ENCODE results near the gene SLC35E1.

Gene SLC35E1

DNA sequence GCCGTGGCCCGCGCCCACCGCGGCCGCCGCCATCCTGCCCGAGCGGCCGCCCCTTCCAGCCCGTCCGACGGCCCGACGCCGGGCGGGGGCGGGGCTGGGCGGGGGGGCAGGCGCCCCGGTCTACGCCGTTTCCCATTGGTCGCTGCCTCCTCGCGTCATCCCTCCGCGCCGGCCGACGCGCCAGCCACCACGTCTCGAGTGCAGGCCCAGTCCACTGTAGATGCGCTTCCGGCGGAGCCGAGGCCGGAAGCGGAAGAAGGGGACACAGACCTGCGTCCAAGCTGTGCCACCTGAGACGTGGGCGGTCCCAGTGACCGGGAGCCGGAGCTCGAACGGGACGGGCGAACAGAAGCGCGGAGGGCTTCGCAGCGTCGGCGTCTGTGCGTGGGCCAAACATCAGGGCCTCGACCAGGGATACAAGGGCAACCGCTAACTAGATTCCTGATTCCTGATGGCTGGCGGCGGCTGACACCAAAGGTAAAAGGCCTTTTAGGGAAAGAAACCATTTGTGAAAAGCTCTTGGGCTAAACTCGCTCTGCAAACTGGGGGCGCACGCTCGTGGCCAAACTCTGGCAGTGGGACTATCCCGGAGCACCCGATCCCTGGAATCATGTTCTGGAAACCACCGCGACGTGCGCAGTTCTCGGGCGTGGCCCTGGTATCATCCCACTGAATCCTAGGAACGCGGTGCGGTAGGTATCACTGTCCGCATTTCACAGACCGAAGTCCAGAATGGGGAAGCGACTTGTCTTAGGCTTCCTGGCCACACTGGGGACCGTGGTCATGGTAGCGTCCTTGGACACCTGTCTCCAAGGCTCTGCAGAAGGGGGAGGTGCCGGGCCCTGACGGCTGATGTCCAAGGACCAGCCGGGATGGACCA lies at the start of gene SLC35E1:
Gene SLC35E1, minus strand, starts transcription at position 84 of the 880 bp plus-strand sequence. Its CDS starts 51 bp downstream, at position 33.
- in situ Hi-C loops (cut with HindIII; ENCODE audit: low sequenced_read_pairs): no loop called here

DNA sequence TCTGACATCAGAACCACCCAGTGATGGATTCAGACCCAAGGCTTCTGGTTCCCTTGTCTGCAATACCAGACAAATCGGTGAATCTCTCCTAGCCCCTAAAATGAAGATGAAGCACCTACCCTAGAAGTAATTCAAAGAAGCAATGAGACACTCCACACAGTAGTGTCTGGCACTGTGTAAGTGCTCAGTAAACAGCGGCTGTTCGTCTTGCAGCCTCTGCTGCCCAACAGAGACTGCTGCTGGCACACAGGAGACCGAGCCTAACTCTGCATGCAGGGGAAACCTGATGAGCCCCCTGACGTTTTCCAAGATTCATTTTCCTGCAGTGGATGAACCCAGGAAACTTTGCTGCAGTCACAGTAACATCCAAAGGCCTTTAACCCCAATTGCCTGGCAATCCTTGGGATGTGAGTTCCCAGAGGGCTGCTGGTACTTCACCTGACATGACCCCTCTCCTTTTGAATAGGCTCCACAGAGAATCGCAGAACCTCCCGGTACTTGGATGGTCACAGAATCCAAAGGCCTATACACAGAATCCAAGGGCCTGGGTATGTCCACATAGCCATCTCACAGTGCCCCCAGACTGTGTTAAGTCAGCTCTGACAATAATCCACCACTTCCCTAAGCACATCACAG lies 49.1 kb upstream of the SLC35E1 start:
- in situ Hi-C loops (cut with HindIII; ENCODE audit: low sequenced_read_pairs): no loop called here

DNA sequence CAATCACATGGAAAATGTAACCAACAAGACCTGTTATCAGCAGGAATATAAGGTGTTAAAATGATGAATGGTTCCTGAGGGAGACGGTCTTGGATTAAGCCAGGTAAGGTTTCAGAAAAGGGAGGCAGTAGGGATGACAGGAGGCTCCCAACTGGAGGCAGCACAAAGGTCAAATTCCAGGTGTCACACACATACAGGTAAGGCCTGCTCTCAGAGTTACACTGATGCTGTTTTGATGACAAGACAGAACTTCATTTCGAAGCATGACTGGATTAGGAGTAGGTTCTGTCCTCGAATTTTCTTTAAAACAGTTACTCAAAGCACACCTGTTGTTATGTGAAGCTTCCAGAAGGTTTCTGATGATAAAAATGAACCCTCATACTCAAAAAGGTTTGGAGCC lies 48.4 kb upstream of the SLC35E1 start:
- in situ Hi-C loops (cut with HindIII; ENCODE audit: low sequenced_read_pairs): no loop called here

DNA sequence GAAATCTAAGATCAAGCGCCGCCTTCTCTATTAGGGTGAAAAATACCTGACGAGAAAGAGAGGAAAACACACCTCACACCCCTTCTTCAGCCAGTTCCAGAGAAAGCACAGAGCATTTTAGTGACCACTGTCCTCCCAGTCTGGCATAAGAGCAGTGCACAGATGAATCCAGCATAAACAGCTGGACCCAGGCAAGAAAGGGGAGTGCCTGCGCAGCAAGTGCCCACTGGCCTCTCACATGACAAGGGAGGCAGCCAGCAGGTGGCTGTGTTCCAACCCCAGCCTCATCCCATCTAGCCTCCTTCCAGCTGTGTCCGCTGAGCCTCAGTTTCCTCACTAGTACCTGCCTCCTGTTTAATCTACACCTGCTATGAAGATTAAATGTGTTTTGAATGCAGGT lies 47.8 kb upstream of the SLC35E1 start:
- in situ Hi-C loops (cut with HindIII; ENCODE audit: low sequenced_read_pairs): no loop called here

DNA sequence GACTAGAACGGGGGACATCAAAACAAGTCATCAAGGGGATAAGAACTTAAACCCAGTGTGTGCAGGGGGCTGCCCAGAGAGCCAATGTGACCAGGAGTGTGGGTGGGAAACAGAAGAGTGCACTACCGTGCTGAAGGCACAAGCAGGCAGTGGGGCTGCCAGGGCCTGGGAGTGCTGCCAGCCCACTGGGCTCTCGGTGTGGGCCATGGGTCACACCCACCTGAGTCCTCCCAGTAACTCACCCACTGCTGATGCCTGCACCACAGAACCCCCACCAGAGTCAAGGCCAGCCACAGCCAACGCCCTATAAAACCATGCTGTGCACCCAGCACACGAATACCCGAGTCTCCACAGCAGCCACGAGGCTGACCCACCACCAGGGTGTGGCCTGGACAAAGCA lies 47.2 kb upstream of the SLC35E1 start:
- in situ Hi-C loops (cut with HindIII; ENCODE audit: low sequenced_read_pairs): no loop called here

DNA sequence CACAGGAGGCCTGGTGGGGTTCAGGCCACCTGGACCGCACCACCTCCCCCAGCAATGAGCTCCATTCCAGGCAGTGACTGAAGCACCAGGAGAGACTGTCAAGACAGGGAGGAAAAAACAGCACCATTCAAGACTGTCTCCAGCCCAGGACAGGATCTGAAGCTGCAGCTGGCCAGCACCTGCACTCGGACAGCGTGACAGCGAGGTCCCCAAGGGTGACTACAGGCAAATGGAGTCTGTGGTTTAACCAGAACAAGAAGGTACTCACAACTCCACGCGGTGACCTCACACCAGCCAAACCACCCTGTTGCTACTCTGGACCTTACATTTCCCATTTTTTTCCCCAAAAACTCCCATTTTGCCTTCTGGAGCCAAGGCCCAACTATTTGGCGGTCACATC lies 46.0 kb upstream of the SLC35E1 start:
- in situ Hi-C loops (cut with HindIII; ENCODE audit: low sequenced_read_pairs): no loop called here

DNA sequence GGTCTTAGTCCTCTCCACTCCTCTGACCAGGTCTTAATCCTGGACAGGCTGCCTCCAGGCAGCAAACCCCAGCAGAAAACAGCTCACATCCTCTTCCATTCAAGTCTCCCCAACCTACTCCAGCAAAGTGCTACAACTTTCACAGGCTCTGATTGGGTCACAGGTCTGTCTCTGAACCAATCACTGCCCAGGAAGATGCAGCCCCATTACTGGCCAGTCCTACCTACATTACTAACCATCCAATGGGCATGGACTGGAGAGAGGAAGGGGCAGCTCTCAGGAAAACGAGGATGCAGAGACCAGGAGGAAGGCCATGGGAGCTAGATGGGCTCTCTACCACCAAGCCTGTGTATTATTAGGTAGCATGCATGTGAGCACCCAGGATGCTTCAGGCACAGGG lies 43.6 kb upstream of the SLC35E1 start:
- in situ Hi-C loops (cut with HindIII; ENCODE audit: low sequenced_read_pairs): no loop called here

DNA sequence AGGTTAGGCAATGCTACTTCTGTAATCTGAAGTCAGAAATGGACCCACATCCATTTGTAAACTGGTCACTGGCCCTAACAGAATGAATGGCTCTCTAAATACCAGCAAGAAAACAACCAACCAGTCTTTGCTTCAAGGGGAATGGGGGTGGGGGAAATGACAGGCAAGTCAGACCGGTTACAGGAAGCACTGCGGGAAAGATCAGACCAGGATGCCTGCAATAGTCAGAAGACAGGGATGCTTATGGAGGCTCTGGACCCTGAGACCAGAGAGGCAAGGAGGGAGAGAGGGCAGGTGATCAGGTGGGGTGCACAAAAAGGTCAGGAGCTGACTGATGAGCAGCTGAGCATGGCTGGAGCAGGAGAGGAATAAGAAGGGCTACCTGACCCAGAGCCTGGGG lies 42.7 kb upstream of the SLC35E1 start:
- in situ Hi-C loops (cut with HindIII; ENCODE audit: low sequenced_read_pairs): no loop called here

DNA sequence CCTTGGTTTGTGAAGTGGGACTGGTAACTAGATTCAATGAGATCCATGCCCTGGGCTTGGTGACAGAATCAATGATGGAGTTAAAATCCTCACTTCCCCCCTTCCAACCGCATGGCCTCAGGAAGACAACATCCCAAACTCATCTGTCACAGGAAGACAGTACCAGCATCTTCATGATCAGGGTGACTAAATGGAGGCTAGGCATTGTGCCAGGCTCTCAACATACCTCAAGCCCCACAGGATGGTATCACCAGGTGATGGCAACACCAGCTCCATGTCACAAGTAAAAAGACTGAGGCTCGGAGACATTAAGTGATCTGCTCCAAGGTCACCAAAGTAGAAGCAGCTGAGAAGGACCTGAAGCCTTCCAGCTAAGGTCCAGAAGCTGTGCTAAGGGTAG lies 41.6 kb upstream of the SLC35E1 start:
- in situ Hi-C loops (cut with HindIII; ENCODE audit: low sequenced_read_pairs): no loop called here

DNA sequence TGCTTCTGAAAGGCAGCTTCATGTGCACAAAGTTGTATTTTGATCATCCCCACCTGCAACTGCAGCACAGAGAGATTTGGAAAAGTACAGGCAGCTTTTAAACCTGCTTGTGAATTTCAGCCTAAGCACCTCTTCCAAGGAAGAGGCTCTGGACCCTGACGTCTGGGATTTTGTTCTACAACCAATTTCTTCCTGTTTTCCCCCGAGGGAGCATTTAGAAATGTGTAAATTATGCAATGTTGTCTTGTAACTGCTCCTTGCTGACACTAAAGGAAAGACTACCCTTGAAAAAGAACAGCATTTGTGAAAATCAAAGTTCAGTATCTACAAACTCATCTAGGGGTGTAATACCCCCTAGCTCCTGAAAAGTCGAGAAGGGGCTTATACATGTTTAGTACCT lies 40.4 kb upstream of the SLC35E1 start:
- in situ Hi-C loops (cut with HindIII; ENCODE audit: low sequenced_read_pairs): no loop called here

DNA sequence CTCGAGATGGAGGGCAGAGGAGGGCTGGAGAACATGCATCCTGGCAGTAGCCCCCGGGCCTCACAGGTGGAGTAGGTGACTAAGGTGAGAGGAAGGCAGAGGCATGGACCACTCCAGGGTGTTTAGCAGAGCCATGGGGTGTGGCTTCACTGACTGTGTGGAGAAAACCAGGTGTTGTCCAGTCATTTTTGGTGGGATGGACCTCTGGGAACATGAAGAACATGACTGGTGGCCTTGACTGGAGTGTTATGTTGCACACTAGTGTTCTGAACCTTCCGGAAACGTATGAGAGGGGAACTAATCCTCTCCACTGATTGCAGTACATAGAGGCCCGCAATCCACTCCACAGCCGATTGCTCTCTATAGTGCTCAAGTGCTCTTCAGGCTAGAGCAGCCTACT lies 38.9 kb upstream of the SLC35E1 start:
- in situ Hi-C loops (cut with HindIII; ENCODE audit: low sequenced_read_pairs): no loop called here

DNA sequence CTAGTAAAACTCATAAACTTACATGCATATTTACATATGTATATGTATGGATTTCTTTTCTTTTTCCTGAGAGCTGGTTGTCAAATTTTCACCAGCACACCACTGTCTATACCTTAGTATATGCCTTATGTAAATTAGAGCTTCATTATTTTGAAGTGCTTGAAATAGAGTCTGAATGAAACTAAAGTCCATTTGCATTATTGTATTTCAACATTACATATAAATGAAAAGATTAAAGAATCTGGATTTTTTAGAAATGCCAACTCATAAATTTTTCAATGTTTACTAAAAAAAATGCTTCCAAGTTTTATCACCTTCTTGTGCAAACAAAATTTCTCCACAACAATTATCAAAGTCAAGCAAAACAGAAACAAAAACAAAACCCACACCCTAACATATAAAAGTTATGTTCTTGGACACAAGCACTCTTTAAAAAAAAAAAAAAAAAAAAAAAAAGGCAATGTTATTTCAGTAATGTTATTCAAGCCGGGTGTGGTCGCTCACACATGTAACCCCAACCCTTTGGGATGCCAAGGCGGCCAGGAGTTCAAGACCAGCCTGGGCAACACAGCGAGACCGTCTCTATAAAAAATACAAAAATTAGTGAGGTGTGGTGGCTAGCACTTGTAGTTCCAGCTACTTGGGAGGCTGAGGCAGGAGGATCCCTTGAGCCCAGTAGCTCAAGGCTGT lies 37.4 kb upstream of the SLC35E1 start:
- in situ Hi-C loops (cut with HindIII; ENCODE audit: low sequenced_read_pairs): no loop called here

DNA sequence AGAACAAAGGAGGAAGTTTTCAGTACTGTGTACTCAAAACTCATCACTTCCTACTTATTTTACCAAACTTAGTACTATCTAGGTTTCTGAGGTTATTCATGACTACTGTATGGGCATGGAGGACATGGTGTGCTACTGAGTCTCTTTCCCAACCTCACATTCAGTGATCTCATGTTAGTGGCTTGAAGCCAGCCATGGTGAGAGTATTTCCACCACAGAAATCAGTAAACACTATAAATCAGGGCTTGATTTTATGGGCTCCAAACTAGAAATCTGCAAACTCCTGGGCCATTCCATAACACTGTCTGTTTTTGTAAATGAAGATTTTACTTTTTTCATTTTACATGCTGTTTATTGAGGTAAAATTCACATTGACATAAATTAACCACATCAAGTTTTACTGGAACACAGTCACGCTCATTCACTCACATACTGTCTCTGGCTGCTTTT lies 36.1 kb upstream of the SLC35E1 start:
- in situ Hi-C loops (cut with HindIII; ENCODE audit: low sequenced_read_pairs): no loop called here

DNA sequence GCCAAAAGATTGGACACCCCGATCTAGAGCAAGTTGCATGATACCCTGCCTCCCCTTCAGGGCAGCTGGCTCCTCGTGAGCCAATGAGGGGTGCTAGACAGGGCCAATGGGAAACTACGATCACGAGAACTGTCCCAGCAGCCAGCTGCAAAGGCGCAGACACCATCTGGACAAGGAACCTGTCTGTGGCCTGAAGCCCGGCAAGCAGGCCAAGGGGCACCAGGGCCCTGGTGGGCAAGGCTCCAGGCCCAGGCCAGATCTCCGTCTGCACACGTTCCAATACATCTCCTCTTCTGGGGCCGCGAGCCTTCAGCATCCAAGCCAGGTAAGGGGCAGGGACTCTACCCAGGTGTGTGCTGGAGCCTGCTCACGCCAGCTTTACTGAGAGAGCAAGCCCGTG lies 35.6 kb upstream of the SLC35E1 start:
- in situ Hi-C loops (cut with HindIII; ENCODE audit: low sequenced_read_pairs): no loop called here

DNA sequence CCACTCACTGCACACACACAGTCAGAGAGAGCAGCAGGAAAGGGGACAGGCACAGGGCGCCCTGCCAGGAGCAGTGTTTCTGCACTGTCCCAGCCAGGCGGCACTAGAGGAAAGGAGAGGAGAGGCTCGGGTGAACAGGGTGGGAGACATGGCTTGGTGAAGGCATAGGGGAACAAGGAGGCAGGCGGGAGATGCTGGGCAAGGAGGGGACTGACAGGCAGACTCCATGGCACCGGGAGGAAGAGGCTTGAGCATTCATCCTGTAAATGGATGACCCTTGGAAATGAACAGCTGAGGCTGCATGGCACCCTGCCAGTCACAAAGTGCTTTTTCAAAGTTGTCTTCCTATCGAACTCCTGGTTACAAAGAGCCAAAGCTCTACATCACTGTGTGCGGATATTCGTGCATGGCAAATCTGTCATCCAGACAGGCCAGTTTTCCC lies 33.4 kb upstream of the SLC35E1 start:
- in situ Hi-C loops (cut with HindIII; ENCODE audit: low sequenced_read_pairs): no loop called here

DNA sequence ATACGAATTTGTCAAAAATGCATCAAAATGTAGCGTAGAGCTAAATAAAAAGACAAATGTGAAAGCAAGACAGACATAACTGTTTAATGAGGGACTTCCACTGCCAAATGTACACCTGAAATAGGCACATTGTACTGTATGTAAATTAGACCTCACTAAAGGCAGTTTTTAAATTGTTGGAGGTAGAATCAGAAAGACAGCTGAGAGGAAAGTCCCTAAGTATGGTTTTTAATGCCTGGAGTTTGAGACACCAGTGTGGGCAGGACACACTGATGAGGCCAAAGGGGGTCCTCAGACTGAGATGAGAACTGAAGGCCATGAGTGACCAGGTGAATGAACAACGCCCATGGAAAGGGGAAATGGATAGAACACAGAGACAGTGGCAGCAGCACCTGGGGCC lies 32.9 kb upstream of the SLC35E1 start:
- in situ Hi-C loops (cut with HindIII; ENCODE audit: low sequenced_read_pairs): no loop called here

DNA sequence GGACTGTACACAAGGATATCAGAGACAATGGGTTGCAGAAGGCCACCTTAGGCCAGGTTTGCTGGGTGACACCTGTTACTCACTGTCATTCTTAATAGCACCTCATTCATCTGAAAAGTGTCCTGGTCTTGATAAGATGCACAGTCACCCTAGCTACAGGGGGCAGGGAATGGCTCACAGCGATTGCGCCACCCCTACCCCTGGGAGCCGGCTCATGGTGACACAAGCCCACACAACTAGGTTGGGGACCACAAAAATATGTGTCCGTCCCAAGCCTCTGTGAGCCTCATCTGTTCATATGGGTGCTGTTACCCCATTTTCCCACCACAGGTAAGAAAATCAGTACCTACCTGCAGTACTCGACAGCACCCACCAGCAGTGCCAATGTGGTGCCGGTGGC lies 32.4 kb upstream of the SLC35E1 start:
- in situ Hi-C loops (cut with HindIII; ENCODE audit: low sequenced_read_pairs): no loop called here

DNA sequence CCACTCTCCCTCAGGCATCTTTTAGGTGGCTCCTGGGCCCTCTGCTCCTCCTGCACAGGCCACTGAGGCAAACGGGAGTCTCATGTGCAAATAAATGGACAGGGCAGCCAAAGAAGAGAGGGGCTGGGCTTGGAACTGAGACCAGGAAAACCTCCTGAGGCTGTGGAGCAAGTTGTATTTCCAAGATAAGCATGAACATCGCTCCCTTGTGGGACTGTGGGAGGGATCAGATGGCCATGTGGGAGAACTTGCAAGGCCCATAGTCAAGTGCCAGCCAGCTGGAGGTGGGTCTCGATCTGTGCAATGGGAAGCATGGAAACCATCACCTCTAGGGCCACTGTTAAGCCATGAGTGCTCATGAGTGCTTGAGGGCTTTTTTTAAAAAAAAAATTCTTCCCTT lies 30.9 kb upstream of the SLC35E1 start:
- in situ Hi-C loops (cut with HindIII; ENCODE audit: low sequenced_read_pairs): no loop called here

DNA sequence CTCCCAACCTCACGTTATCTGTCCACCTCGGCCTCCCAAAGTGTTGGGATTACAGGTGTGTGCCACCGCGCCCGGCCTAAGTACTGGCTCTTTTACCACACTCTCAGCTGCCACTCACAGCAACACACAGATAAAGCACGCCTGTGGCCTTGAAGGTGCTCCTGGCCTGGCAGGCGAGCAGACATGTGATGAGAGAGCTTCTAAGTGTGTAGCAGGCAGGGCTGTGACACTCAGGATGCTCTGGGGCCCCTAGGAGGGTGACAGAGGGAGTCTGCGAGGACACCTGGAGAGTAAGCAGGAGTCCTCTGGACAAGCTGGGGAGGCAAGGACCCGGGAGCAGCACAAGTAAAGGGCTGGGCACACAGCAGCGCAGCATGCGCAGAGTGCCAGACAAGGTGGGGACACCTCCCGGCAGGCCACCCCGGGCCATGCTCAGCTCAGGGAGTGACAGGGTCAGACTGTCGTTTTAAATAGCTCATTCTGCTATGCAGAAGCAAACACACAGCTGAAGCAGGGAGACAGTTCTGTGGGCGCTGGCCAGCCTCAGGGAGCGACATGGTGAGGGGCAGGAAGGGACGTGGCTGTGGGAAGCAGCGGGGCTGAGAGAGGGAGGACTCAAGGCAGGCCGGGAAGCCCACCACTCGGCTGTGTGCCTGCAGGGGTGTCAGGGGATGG lies 29.3 kb upstream of the SLC35E1 start:
- in situ Hi-C loops (cut with HindIII; ENCODE audit: low sequenced_read_pairs): no loop called here

DNA sequence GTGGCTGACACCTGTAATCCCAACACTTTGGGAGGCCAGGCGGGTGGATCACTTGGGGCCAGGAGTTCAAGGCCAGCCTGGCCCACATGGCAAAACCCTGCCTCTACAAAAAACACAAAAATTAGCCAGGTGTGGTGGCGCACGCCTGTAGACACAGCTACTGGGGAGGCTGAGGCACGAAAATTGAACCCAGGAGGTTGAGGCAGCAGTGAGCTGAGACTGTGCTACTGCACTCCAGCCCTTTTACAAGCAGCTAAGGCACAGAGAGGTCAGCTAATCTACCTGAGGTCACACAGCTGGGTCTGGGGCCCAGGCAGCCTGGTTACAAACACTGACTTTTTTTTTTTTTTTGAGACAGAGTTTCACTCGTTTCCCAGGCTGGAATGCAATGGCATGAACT lies 28.6 kb upstream of the SLC35E1 start:
- in situ Hi-C loops (cut with HindIII; ENCODE audit: low sequenced_read_pairs): no loop called here

DNA sequence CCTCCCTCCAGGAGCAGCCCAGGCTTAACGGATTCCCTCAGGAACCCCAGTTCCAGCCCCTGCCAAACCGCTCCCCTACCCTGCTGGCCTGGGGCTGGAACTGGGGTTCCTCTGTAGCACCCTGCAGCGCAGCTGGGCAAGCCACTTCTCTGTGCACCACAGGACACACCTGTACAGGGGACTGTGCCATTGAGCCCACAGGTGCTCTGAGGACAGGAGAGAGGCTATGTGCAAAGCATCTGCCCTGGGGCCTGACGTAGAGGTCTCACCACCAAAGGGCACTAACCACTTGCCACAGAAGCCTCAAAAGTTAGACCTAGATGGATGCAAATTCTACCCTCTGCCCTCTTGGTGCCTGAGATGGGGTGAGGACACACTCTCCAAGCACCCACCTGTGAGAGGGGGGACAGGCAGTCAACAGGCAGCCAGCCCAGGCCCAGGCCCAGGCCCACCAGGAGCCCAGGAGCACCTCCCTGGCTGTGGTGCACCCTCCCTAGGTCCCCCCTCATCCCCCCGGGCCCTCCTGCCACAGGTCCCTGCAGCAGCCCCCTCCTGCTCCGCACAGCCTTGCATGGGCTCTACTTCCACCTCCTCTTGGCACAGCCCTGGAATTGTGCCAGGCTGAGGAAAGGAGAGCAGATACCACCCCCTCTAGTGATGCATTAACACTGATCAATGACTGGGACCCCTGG lies 27.6 kb upstream of the SLC35E1 start:
- in situ Hi-C loops (cut with HindIII; ENCODE audit: low sequenced_read_pairs): no loop called here

Data from DLD1 (cell line).